Caco-2 (cell line): Measurements from ENCODE around the gene USP27X. TPM values are rescaled to one million over a fixed set of nuclear protein-coding genes. Genes with fewer than 3 reads are reported as not detected.

Experiments used
- BruUV-seq: library from RNA; stranded (reverse); fragments of 400-500 nt; replicated peaks from 2 replicates; lab custom pipeline; 2021; lab: Mats Ljungman, UMichigan
- CTCF ChIA-PET: fragments of 300-600 bp; sonication (Branson Sonifier 250); formaldehyde crosslinking; loops from one replicate; lab custom pipeline; 2022; ENCODE audit warnings: antibody characterized with exemption; lab: Charles Lee
- POLR2A ChIA-PET: fragments of 300-600 bp; sonication (Branson Sonifier 250); formaldehyde crosslinking; loops from one replicate; lab custom pipeline; 2022; ENCODE audit warnings: antibody characterized with exemption; lab: Charles Lee
- DNase-seq, 2 experiments: peaks; one replicate each; pipeline versions ENCODE4 v3.0.0 to v3.0.0-alpha.2; 2020 to 2022
- H3K27me3 ChIP-seq: replicated peaks from 2 replicates; pipeline ENCODE4 v1.6.0; 2011; ENCODE audit warnings: low read length; ENCODE audit not compliant: control insufficient read depth, insufficient read depth
- H3K36me3 ChIP-seq: 2 replicates; pipeline ENCODE4 v1.5.1; 2011; ENCODE audit warnings: low read length; ENCODE audit not compliant: control insufficient read depth, insufficient read depth
- H3K4me1 ChIP-seq: fragments of 250-450 bp; sonication (Bioruptor Pico); 2 replicates; pipeline ENCODE4 v1.5.1; 2020; ENCODE audit warnings: mild to moderate bottlenecking
- H3K4me3 ChIP-seq: 2 replicates; pipeline ENCODE4 v1.5.1; 2011; ENCODE audit warnings: low read depth, mild to moderate bottlenecking, control low read depth, low read length
- H3K9me3 ChIP-seq: fragments of 250-450 bp; sonication (Bioruptor Pico); 2 replicates; pipeline ENCODE4 v1.5.1; 2020; ENCODE audit warnings: mild to moderate bottlenecking, moderate library complexity
- H3K27ac Mint-ChIP-seq: one replicate; pipeline ENCODE4 v1.8.0; 2022; ENCODE audit warnings: mixed read lengths; ENCODE audit not compliant: unreplicated experiment
- H3K27me3 Mint-ChIP-seq: one replicate; pipeline ENCODE4 v1.8.0; 2022; ENCODE audit warnings: mixed read lengths; ENCODE audit not compliant: insufficient read depth, unreplicated experiment
- H3K36me3 Mint-ChIP-seq: one replicate; pipeline ENCODE4 v1.8.0; 2022; ENCODE audit warnings: mild to moderate bottlenecking, mixed read lengths; ENCODE audit not compliant: insufficient read depth, unreplicated experiment
- H3K4me1 Mint-ChIP-seq: one replicate; pipeline ENCODE4 v1.8.0; 2022; ENCODE audit warnings: low read depth, mixed read lengths; ENCODE audit not compliant: unreplicated experiment
- H3K4me3 Mint-ChIP-seq: one replicate; pipeline ENCODE4 v1.8.0; 2022; ENCODE audit warnings: mild to moderate bottlenecking, moderate library complexity, mixed read lengths; ENCODE audit not compliant: unreplicated experiment
- H3K9me3 Mint-ChIP-seq: one replicate; pipeline ENCODE4 v1.8.0; 2022; ENCODE audit warnings: mixed read lengths; ENCODE audit not compliant: unreplicated experiment
- CTCF ChIP-seq, 2 experiments: fragments of 200-600 bp in 1 of 2; IDR thresholded peaks; 1 replicate in 1 of 2; 2 replicates in 1 of 2; pipeline versions ENCODE4 v1.5.1 to v1.8.0; 2011 to 2022; ENCODE audit warnings: antibody characterized with exemption in 1 of 2, control low read depth in 1 of 2, inconsistent platforms in 1 of 2, low read depth in 1 of 2, low read length in 1 of 2, mild to moderate bottlenecking in 1 of 2, moderate library complexity in 1 of 2; ENCODE audit not compliant: insufficient read depth in 1 of 2, severe bottlenecking in 1 of 2, unreplicated experiment in 1 of 2
- intact Hi-C: fragments of 100-400 bp; cut with micrococcal nuclease; formaldehyde crosslinking; loops from one replicate; pipeline ENCODE4 v1.10.0; 2022; ENCODE audit not compliant: unreplicated experiment
- total RNA-seq: library from RNA; stranded (reverse); gene quantifications from 2 replicates; pipeline ENCODE4 v1.2.3, GENCODE V29; 2022

USP27X gene
- total RNA-seq, 1 experiment from 2014 or later: 13.5 TPM

- BruUV-seq: no TSS peak
- Mint-ChIP-seq H3K27me3 (no peaks in the 10 kb centered on the region), H3K4me3 (no peak overlapping the region), H3K27ac (no peak overlapping the region), H3K9me3 (no peaks in the 10 kb centered on the region), H3K36me3 (peaks cover 5% of the 10 kb centered on the region), H3K4me1 (peaks cover 7% of the 10 kb centered on the region)
- Histone ChIP-seq H3K27me3 (no peaks in the 10 kb centered on the region), H3K36me3 (no peaks in the 10 kb centered on the region), H3K4me1 (peaks cover 4% of the 10 kb centered on the region; the same call in 1 of the 2 replicates), H3K4me3 (no peak overlapping the region), H3K9me3 (no peaks in the 10 kb centered on the region)
- intact Hi-C loops: no loop called here
- no peak for TF ChIP-seq CTCF (IDR thresholded peaks at IDR 0.05; ENCODE audit: insufficient read depth in 1 of 2, low read depth in 1 of 2, low read length in 1 of 2, severe bottlenecking in 1 of 2, unreplicated experiment in 1 of 2)
- ChIA-PET CTCF (no interaction called here), POLR2A (no interaction called here)
- DNase-seq: no peak
Measured at GRCh38 chrX:49912861-49913260, 33.6 kb downstream of the USP27X start.

DNA sequence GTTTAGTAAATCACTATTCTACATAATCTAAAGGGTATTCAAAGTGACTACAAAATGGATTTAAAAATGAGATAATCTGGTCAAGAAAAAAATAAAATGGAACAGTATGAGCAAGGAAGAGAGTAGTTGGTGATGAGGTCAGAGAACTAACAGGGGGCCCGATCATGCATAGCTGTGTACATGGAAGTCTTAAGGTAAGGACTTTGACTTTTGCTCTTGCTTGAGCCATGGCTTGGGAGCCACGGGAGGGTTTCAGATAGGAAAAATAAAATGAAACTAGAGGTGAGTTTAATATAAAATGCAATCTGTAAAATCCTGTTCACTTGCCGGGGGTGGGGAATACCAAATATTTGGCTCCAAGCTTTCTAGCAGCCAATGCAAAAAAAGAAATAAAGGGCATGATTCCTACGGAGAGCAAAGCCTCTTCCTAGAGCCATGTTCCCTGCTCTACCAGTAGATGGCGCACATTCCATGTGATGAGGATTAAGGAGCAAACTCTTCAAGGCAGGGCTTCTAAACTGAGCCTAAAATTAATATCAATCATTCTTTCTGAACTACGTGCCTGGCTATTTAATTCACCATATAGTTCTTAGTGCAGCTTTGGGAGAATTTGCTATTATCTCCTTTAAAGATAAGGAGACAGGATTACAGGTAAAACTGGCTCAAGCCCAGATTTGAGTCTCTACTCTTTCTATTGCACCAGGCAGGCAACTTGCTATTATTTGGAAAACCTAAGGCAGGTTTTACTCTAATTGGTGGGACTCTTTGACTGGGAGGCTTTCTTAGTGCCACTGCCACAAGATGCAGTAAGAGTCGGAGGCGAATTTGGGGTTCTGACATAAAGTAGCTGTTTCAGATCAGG is 36.3 kb downstream of the USP27X start:
- DNase-seq: peak; percentile 45 to 56
- Histone ChIP-seq H3K9me3 (no peaks in the 10 kb centered on the region), H3K36me3 (no peaks in the 10 kb centered on the region), H3K4me3 (no peak overlapping the region), H3K4me1 (peaks cover 4% of the 10 kb centered on the region; the same call in 1 of the 2 replicates), H3K27me3 (no peaks in the 10 kb centered on the region)
- TF ChIP-seq CTCF (IDR thresholded peaks at IDR 0.05; ENCODE audit: insufficient read depth in 1 of 2, low read depth in 1 of 2, low read length in 1 of 2, severe bottlenecking in 1 of 2, unreplicated experiment in 1 of 2): peak; percentile 62 to 80
- POLR2A ChIA-PET: no interaction called here
- H3K9me3 Mint-ChIP-seq: no peaks in the 10 kb centered on the region
- BruUV-seq: no TSS peak
- no peaks in the 10 kb centered on the region for H3K27me3 Mint-ChIP-seq
- H3K36me3 Mint-ChIP-seq: no peaks in the 10 kb centered on the region
- intact Hi-C loops: loop anchor here (1.0 kb wide), 4 partner anchors 31 to 289 kb away; partner anchors contain the start of gene CCNB3
- no peak overlapping the region for H3K27ac Mint-ChIP-seq
- H3K4me1 Mint-ChIP-seq: peaks cover 10% of the 10 kb centered on the region
- H3K4me3 Mint-ChIP-seq: no peak overlapping the region
- CTCF ChIA-PET: interaction anchor here (0.5 to 1.0 kb wide), 3 partner anchors 31 to 667 kb away, joined by 3 to 4 read pairs (median 4); no protein-coding TSS in a partner anchor

- Histone ChIP-seq H3K36me3 (no peaks in the 10 kb centered on the region), H3K27me3 (no peaks in the 10 kb centered on the region), H3K4me3 (no peak overlapping the region), H3K4me1 (peaks cover 10% of the 10 kb centered on the region; the same call in 1 of the 2 replicates), H3K9me3 (no peaks in the 10 kb centered on the region)
- POLR2A ChIA-PET: no interaction called here
- Mint-ChIP-seq H3K36me3 (peaks cover 3% of the 10 kb centered on the region), H3K4me3 (no peak overlapping the region), H3K4me1 (peaks cover 22% of the 10 kb centered on the region), H3K27ac (peak overlapping the region; percentile 31), H3K27me3 (no peaks in the 10 kb centered on the region), H3K9me3 (no peaks in the 10 kb centered on the region)
- DNase-seq: peak; percentile 36 to 39
- CTCF ChIA-PET: interaction anchor here (0.5 to 1.0 kb wide), 3 partner anchors 83 to 625 kb away, joined by 3 to 8 read pairs (median 3); no protein-coding TSS in a partner anchor
- peak; percentile 71 to 81 for TF ChIP-seq CTCF (IDR thresholded peaks at IDR 0.05; ENCODE audit: insufficient read depth in 1 of 2, low read depth in 1 of 2, low read length in 1 of 2, severe bottlenecking in 1 of 2, unreplicated experiment in 1 of 2)
- intact Hi-C loops: loop anchor here (1.0 to 5.0 kb wide), 3 partner anchors 35 to 78 kb away; no protein-coding TSS in a partner anchor
- no TSS peak for BruUV-seq
Measured at GRCh38 chrX:49919617-49920016, 40.3 kb downstream of the USP27X start.
